HepG2 (cell line): ENCODE results near the gene MTA1. TPM values are rescaled to one million over a fixed set of nuclear protein-coding genes. Genes with fewer than 3 reads are reported as not detected.
A peak's percentile ranks its signal among the peaks of the same experiment; 100 is the strongest.

ENCODE experiments used
- AGO2 ChIP-seq: fragments of 200-400 bp; formaldehyde crosslinking; optimal IDR thresholded peaks from 2 replicates; pipeline ENCODE3; 2017; ENCODE audit warnings: mild to moderate bottlenecking, low read depth, low read length, moderate library complexity
- CBX5 ChIP-seq: sonication (generic); formaldehyde crosslinking; IDR thresholded peaks from 2 replicates; pipeline ENCODE4 v1.4.0; 2020; ENCODE audit warnings: missing genetic modification reagents, borderline replicate concordance
- CREB1 ChIP-seq, 2 experiments: fragments of 450-650 bp in 1 of 2; IDR thresholded peaks; 2 replicates each; pipeline ENCODE4 v1.6.1; 2016 to 2017; ENCODE audit warnings: control low read depth in 1 of 2, mild to moderate bottlenecking in 1 of 2, missing compliant biosample characterization in 1 of 2, missing genetic modification characterization in 1 of 2
- EEA1 ChIP-seq: sonication (generic); formaldehyde crosslinking; IDR thresholded peaks from 2 replicates; pipeline ENCODE4 v1.5.1; 2020; ENCODE audit warnings: mild to moderate bottlenecking, missing genetic modification reagents, borderline replicate concordance
- KDM5A ChIP-seq: fragments of 200-600 bp; sonication (generic); IDR thresholded peaks from 2 replicates; pipeline ENCODE4 v1.7.0; 2018; ENCODE audit warnings: antibody characterized with exemption, mild to moderate bottlenecking, low read length, borderline replicate concordance
- NCOA2 ChIP-seq: sonication (generic); formaldehyde crosslinking; IDR thresholded peaks from 2 replicates; pipeline ENCODE4 v1.8.0; 2022; ENCODE audit warnings: inconsistent platforms
- PCBP1 ChIP-seq: fragments of 200-400 bp; formaldehyde crosslinking; IDR thresholded peaks from 2 replicates; pipeline ENCODE4 v1.6.1; 2017; ENCODE audit warnings: mild to moderate bottlenecking, low read depth, low read length, borderline replicate concordance
- PRMT3 ChIP-seq: sonication (generic); formaldehyde crosslinking; IDR thresholded peaks from 2 replicates; pipeline ENCODE4 v1.8.1; 2022; ENCODE audit warnings: low read depth, mild to moderate bottlenecking, moderate library complexity, missing genetic modification reagents, borderline replicate concordance
- RBFOX2 ChIP-seq: fragments of 200-400 bp; formaldehyde crosslinking; IDR thresholded peaks from 2 replicates; pipeline ENCODE4 v1.6.1; 2017; ENCODE audit warnings: low read depth, mild to moderate bottlenecking, low read length
- RFXAP ChIP-seq: sonication (generic); formaldehyde crosslinking; IDR thresholded peaks from 2 replicates; pipeline ENCODE4 v1.4.0; 2020; ENCODE audit warnings: missing genetic modification reagents, borderline replicate concordance
- RORA ChIP-seq: sonication (generic); formaldehyde crosslinking; IDR thresholded peaks from 2 replicates; pipeline ENCODE4 v1.5.0; 2020; ENCODE audit warnings: mild to moderate bottlenecking, missing genetic modification reagents, moderate library complexity
- SRY ChIP-seq: sonication (generic); formaldehyde crosslinking; IDR thresholded peaks from 2 replicates; pipeline ENCODE4 v1.8.0; 2022; ENCODE audit warnings: mild to moderate bottlenecking, missing genetic modification reagents
- TGIF2 ChIP-seq: IDR thresholded peaks from 2 replicates; pipeline ENCODE4 v1.6.1; 2016; ENCODE audit warnings: control low read depth, missing compliant biosample characterization
- U2AF2 ChIP-seq: fragments of 200-400 bp; formaldehyde crosslinking; IDR thresholded peaks from 2 replicates; pipeline ENCODE4 v1.6.1; 2017; ENCODE audit warnings: low read depth, mild to moderate bottlenecking, low read length
- ZNF101 ChIP-seq: sonication (generic); formaldehyde crosslinking; IDR thresholded peaks from 2 replicates; pipeline ENCODE4 v1.4.0; 2020; ENCODE audit warnings: mild to moderate bottlenecking, low read depth, missing genetic modification reagents, borderline replicate concordance
- ZNF121 ChIP-seq: sonication (generic); formaldehyde crosslinking; IDR thresholded peaks from 2 replicates; pipeline ENCODE4 v1.5.0; 2020; ENCODE audit warnings: mild to moderate bottlenecking, missing genetic modification reagents
- ZNF205 ChIP-seq: IDR thresholded peaks from 2 replicates; pipeline ENCODE4 v1.6.1; 2018; ENCODE audit warnings: missing biosample characterization, missing genetic modification reagents
- ZNF446 ChIP-seq: sonication (generic); formaldehyde crosslinking; IDR thresholded peaks from 2 replicates; pipeline ENCODE4 v1.5.0; 2020; ENCODE audit warnings: mild to moderate bottlenecking, missing genetic modification reagents
- polyA plus RNA-seq, 8 experiments: library from polyadenylated mRNA; depleted of rRNA in 3 of 8; stranded (reverse) in 7 of 8; unstranded in 1 of 8; fragments of >200 nt; fragmentation: Illumina TruSeq in 4 of 8; extraction: Trizol in 4 of 8; gene quantifications; 2 replicates each; pipeline versions ENCODE4 v1.2.1 to v1.2.3, GENCODE V29; 2011 to 2016; ENCODE audit warnings: low read depth in 4 of 8, missing spikeins in 1 of 8, mixed read lengths in 1 of 8; ENCODE audit not compliant: insufficient read depth in 1 of 8
- total RNA-seq, 5 experiments: library from RNA; depleted of rRNA; stranded (reverse); fragments of >200 nt; fragmentation: Illumina TruSeq; extraction: Trizol; gene quantifications; 2 replicates each; pipeline ENCODE4 v1.2.3, GENCODE V29; 2016; ENCODE audit warnings: low read depth in 1 of 5
- TF ChIP-seq, protein P1 (sequence below): sonication (generic); formaldehyde crosslinking; IDR thresholded peaks from 2 replicates; pipeline ENCODE4 v1.8.0; 2022; ENCODE audit warnings: missing genetic modification reagents, mild to moderate bottlenecking, borderline replicate concordance
- TF ChIP-seq, protein P2 (sequence below): IDR thresholded peaks from 2 replicates; pipeline ENCODE4 v1.6.1; 2012; ENCODE audit warnings: inconsistent platforms
- TF ChIP-seq, protein P3 (sequence below), 2 experiments: sonication (generic) in 1 of 2; formaldehyde crosslinking in 1 of 2; IDR thresholded peaks; 2 replicates each; pipeline versions ENCODE4 v1.4.0 to v1.6.1; 2018 to 2020; ENCODE audit warnings: missing genetic modification reagents in 2 of 2, borderline replicate concordance in 1 of 2, low read depth in 1 of 2, mild to moderate bottlenecking in 1 of 2, missing biosample characterization in 1 of 2
- TF ChIP-seq, protein P4 (sequence below): sonication (generic); formaldehyde crosslinking; IDR thresholded peaks from 2 replicates; pipeline ENCODE4 v1.4.0; 2020; ENCODE audit warnings: missing genetic modification reagents, borderline replicate concordance

MTA1 gene
- total and polyA plus RNA-seq, 2 of the 13 experiments (the other 11 are each of a cell fraction or from before 2014, with no cell fraction given) = 35.2 to 85.8 TPM

DNA sequence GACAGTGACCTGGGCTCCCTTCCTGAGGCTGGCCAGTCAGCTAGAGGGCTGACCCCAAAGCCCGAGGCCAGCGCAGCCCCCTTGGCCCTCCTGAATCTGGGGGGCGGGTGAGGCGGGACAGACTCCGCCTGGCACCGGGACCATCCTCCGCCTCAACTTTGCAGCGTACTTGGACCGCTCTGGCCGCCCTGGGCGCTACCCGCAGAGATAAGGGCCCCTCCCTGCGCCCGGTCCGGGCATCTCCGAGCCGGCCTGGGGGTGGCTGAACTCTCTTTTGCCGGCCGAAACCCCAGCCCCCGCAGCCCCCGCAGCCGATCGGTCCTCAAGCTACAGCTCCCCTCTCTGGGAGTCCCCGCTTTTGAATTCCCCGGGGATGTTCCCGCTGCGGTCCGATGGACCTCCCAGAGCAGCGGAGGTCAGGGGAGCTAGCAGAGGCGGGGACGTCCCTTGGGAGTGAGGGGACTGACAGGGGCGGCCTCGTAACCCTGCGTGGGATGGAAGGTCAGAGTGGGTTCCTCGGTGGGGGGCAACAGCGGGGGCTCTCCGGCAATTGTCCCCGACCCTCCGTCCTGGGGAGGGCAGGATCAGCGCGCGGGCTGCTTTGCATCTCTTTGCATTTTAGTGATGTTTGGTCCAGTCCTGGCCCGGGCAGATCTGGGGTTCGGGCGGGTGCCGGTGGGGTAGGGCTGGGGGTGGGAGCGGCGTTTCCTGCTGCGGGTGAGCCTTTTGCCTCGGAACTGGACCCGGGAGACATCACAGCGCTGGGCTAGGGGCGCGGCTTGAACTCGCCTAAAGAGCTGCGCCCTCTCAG, 66.7 kb downstream of the MTA1 start, which contains the start of gene CRIP1 (continued):
- TF ChIP-seq ZNF101 (CRISPR knock-in tag) (no peak), U2AF2 (no peak), RFXAP (CRISPR knock-in tag) (peak; percentile 13; the same call in 1 of the 2 replicates), ZNF446 (CRISPR knock-in tag) (no peak), SRY (CRISPR knock-in tag) (no peak), AGO2 (no peak), RORA (CRISPR knock-in tag) (no peak), KDM5A (no peak), ZNF121 (CRISPR knock-in tag) (no peak), PCBP1 (no peak), CBX5 (CRISPR knock-in tag) (no peak), CREB1 (IDR thresholded peaks at IDR 0.05) (no peak), CREB1 (CRISPR knock-in tag; IDR thresholded peaks at IDR 0.05) (no peak), EEA1 (no peak), ZNF205 (CRISPR knock-in tag) (no peak), TGIF2 (CRISPR knock-in tag) (0 out of 2 replicates have a peak, but pooled peaks have one; percentile 5), PRMT3 (CRISPR knock-in tag) (no peak), RBFOX2 (no peak), NCOA2 (CRISPR knock-in tag) (no peak)
- TF ChIP-seq, protein P1, sequence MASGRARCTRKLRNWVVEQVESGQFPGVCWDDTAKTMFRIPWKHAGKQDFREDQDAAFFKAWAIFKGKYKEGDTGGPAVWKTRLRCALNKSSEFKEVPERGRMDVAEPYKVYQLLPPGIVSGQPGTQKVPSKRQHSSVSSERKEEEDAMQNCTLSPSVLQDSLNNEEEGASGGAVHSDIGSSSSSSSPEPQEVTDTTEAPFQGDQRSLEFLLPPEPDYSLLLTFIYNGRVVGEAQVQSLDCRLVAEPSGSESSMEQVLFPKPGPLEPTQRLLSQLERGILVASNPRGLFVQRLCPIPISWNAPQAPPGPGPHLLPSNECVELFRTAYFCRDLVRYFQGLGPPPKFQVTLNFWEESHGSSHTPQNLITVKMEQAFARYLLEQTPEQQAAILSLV = 0 out of 2 replicates have a peak, but pooled peaks have one; percentile 9
- TF ChIP-seq, protein P2, sequence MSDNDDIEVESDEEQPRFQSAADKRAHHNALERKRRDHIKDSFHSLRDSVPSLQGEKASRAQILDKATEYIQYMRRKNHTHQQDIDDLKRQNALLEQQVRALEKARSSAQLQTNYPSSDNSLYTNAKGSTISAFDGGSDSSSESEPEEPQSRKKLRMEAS = peak; percentile 11; the same call in 1 of the 2 replicates
- TF ChIP-seq, protein P3, sequence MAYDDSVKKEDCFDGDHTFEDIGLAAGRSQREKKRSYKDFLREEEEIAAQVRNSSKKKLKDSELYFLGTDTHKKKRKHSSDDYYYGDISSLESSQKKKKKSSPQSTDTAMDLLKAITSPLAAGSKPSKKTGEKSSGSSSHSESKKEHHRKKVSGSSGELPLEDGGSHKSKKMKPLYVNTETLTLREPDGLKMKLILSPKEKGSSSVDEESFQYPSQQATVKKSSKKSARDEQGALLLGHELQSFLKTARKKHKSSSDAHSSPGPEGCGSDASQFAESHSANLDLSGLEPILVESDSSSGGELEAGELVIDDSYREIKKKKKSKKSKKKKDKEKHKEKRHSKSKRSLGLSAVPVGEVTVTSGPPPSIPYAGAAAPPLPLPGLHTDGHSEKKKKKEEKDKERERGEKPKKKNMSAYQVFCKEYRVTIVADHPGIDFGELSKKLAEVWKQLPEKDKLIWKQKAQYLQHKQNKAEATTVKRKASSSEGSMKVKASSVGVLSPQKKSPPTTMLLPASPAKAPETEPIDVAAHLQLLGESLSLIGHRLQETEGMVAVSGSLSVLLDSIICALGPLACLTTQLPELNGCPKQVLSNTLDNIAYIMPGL (CRISPR knock-in tag; IDR thresholded peaks at IDR 0.05; ENCODE audit: borderline replicate concordance in 1 of 2, low read depth in 1 of 2) = peak in 1 of 2 experiments; percentile 6; a peak in 1 of 4 replicates
- TF ChIP-seq, protein P4, sequence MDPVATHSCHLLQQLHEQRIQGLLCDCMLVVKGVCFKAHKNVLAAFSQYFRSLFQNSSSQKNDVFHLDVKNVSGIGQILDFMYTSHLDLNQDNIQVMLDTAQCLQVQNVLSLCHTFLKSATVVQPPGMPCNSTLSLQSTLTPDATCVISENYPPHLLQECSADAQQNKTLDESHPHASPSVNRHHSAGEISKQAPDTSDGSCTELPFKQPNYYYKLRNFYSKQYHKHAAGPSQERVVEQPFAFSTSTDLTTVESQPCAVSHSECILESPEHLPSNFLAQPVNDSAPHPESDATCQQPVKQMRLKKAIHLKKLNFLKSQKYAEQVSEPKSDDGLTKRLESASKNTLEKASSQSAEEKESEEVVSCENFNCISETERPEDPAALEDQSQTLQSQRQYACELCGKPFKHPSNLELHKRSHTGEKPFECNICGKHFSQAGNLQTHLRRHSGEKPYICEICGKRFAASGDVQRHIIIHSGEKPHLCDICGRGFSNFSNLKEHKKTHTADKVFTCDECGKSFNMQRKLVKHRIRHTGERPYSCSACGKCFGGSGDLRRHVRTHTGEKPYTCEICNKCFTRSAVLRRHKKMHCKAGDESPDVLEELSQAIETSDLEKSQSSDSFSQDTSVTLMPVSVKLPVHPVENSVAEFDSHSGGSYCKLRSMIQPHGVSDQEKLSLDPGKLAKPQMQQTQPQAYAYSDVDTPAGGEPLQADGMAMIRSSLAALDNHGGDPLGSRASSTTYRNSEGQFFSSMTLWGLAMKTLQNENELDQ (CRISPR knock-in tag) = no peak
- TF ChIP-seq, all 625 proteins: peak for 18
